Mammary epithelial cell (primary cell): Measurements from ENCODE around the gene DPM2.

Experiments used
- EZH2 ChIP-seq: IDR thresholded peaks from 2 replicates; pipeline ENCODE4 v1.6.1; 2012; ENCODE audit warnings: low read length, inconsistent platforms, borderline replicate concordance
- TF ChIP-seq, protein P1 (sequence below), 2 donors: IDR thresholded peaks in 1 of 2; conservative IDR thresholded peaks in 1 of 2; 2 replicates each; pipeline ENCODE4 v1.5.1; 2011 to 2012; ENCODE audit warnings: inconsistent platforms in 2 of 2, low read length in 2 of 2, mild to moderate bottlenecking in 2 of 2, control low read depth in 1 of 2, low read depth in 1 of 2; ENCODE audit not compliant: insufficient read depth in 1 of 2; ENCODE audit errors: extremely low read depth in 1 of 2

DNA sequence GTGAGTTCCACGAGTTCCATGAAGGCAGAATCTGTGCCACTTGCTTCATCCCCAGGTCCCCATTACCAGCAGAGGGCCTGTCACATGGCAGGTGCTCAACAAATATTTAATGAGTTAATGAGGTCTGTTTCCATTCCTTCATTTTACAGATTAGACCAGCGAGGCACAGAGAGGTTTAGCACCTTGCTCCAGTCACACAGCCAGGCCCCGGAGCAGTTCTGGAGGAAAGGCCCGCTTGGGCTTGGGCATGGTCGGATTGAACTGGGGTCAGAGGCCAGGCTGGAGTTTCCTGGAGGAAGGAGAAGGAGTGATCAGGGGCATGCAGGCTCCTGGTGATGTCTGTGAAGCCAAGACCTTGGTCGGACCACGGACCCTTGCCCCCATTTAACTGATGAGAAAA, 16.9 kb downstream of the DPM2 start:
- TF ChIP-seq, protein P1, sequence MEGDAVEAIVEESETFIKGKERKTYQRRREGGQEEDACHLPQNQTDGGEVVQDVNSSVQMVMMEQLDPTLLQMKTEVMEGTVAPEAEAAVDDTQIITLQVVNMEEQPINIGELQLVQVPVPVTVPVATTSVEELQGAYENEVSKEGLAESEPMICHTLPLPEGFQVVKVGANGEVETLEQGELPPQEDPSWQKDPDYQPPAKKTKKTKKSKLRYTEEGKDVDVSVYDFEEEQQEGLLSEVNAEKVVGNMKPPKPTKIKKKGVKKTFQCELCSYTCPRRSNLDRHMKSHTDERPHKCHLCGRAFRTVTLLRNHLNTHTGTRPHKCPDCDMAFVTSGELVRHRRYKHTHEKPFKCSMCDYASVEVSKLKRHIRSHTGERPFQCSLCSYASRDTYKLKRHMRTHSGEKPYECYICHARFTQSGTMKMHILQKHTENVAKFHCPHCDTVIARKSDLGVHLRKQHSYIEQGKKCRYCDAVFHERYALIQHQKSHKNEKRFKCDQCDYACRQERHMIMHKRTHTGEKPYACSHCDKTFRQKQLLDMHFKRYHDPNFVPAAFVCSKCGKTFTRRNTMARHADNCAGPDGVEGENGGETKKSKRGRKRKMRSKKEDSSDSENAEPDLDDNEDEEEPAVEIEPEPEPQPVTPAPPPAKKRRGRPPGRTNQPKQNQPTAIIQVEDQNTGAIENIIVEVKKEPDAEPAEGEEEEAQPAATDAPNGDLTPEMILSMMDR (conservative IDR thresholded peaks at IDR 0.05 in 1 of 2, IDR thresholded peaks at IDR 0.05 in 1 of 2; ENCODE audit: extremely low read depth in 1 of 2, insufficient read depth in 1 of 2, low read depth in 1 of 2, low read length in 2 of 2): no peak
- TF ChIP-seq EZH2: no peak
